Panc1 (cell line): ENCODE measurements around the gene LDB2. TPM values are rescaled to one million over a fixed set of nuclear protein-coding genes. Genes with fewer than 3 reads are reported as not detected.

Experiments used
- ATAC-seq: fragments of 200-7000 bp; cut with Tn5 transposase; 2 replicates; pipeline ENCODE4 v1.9.1; 2020; ENCODE audit warnings: mild to moderate bottlenecking, moderate library complexity
- BruUV-seq: library from RNA; stranded (reverse); fragments of 400-500 nt; replicated peaks from 2 replicates; lab custom pipeline; 2021; lab: Mats Ljungman, UMichigan
- CTCF ChIA-PET: fragments of 300-600 bp; sonication (Branson Sonifier 250); formaldehyde crosslinking; loops from one replicate; lab custom pipeline; 2022; ENCODE audit warnings: antibody characterized with exemption; lab: Charles Lee
- POLR2A ChIA-PET: fragments of 300-600 bp; sonication (Branson Sonifier 250); formaldehyde crosslinking; loops from one replicate; lab custom pipeline; 2022; ENCODE audit warnings: antibody characterized with exemption; lab: Charles Lee
- DNase-seq: peaks from one replicate; pipeline ENCODE4 v3.0.0-alpha.2; 2010; ENCODE audit warnings: low read depth, low spot score
- H3K27ac ChIP-seq: 2 replicates; pipeline ENCODE4 v1.5.1; 2011; ENCODE audit warnings: mild to moderate bottlenecking, low read length, inconsistent platforms
- H3K27me3 ChIP-seq: fragments of 200-500 bp; sonication (Bioruptor generic); 2 replicates; pipeline ENCODE4 v1.6.0; 2014; ENCODE audit warnings: low read length, inconsistent platforms; ENCODE audit not compliant: control insufficient read depth, insufficient read depth
- H3K36me3 ChIP-seq: fragments of 200-500 bp; sonication (Bioruptor generic); 2 replicates; pipeline ENCODE4 v1.5.1; 2014; ENCODE audit warnings: inconsistent platforms, mild to moderate bottlenecking, low read length, moderate library complexity; ENCODE audit not compliant: control insufficient read depth, insufficient read depth
- H3K4me1 ChIP-seq: 2 replicates; pipeline ENCODE4 v1.5.1; 2011; ENCODE audit warnings: inconsistent platforms, mild to moderate bottlenecking, low read length, moderate library complexity; ENCODE audit not compliant: control insufficient read depth, insufficient read depth
- H3K4me3 ChIP-seq, 2 experiments: 2 replicates each; pipeline ENCODE4 v1.5.1; 2011 to 2012; ENCODE audit warnings: low read depth in 2 of 2, low read length in 2 of 2, mild to moderate bottlenecking in 2 of 2, inconsistent platforms in 1 of 2, moderate library complexity in 1 of 2
- H3K9me3 ChIP-seq: fragments of 200-500 bp; sonication (Bioruptor generic); 2 replicates; pipeline ENCODE4 v1.5.1; 2014; ENCODE audit warnings: low read depth, mild to moderate bottlenecking, inconsistent platforms, low read length, moderate library complexity; ENCODE audit not compliant: control insufficient read depth, insufficient read depth
- POLR2AphosphoS5 ChIP-seq: IDR thresholded peaks from 2 replicates; pipeline ENCODE4 v1.6.1; 2012; ENCODE audit warnings: mild to moderate bottlenecking, low read depth, low read length, moderate library complexity
- SIN3A ChIP-seq: IDR thresholded peaks from 2 replicates; pipeline ENCODE4 v1.6.1; 2012; ENCODE audit warnings: low read depth, mild to moderate bottlenecking, low read length, moderate library complexity, borderline replicate concordance; ENCODE audit not compliant: insufficient read depth
- TCF7L2 ChIP-seq: IDR thresholded peaks from 2 replicates; pipeline ENCODE4 v1.6.1; 2011; ENCODE audit warnings: mild to moderate bottlenecking, low read depth, low read length, inconsistent platforms
- in situ Hi-C: cut with HindIII; loops from 2 replicates; pipeline ENCODE4 v1.10.0; 2016; ENCODE audit warnings: low sequenced_read_pairs, low pct_unique_long_range_greater_than_20kb
- intact Hi-C: fragments of 100-400 bp; cut with micrococcal nuclease; formaldehyde crosslinking; loops from one replicate; pipeline ENCODE4 v1.10.0; 2022; ENCODE audit not compliant: unreplicated experiment
- total RNA-seq: library from RNA; stranded (reverse); gene quantifications from one replicate; pipeline ENCODE4 v1.2.1, GENCODE V29; 2021; ENCODE audit not compliant: unreplicated experiment
- TF ChIP-seq, protein P1 (sequence below): fragments of 450-650 bp; IDR thresholded peaks from 2 replicates; pipeline ENCODE4 v1.5.1; 2017; ENCODE audit warnings: mild to moderate bottlenecking
- TF ChIP-seq, protein P2 (sequence below), 2 experiments: IDR thresholded peaks; 2 replicates each; pipeline ENCODE4 v1.6.1; 2011 to 2012; ENCODE audit warnings: low read depth in 2 of 2, control low read depth in 1 of 2, low read length in 1 of 2, mild to moderate bottlenecking in 1 of 2, moderate library complexity in 1 of 2; ENCODE audit not compliant: insufficient read depth in 1 of 2

Gene LDB2
- total RNA-seq, 1 experiment from 2014 or later, result not detected

DNA sequence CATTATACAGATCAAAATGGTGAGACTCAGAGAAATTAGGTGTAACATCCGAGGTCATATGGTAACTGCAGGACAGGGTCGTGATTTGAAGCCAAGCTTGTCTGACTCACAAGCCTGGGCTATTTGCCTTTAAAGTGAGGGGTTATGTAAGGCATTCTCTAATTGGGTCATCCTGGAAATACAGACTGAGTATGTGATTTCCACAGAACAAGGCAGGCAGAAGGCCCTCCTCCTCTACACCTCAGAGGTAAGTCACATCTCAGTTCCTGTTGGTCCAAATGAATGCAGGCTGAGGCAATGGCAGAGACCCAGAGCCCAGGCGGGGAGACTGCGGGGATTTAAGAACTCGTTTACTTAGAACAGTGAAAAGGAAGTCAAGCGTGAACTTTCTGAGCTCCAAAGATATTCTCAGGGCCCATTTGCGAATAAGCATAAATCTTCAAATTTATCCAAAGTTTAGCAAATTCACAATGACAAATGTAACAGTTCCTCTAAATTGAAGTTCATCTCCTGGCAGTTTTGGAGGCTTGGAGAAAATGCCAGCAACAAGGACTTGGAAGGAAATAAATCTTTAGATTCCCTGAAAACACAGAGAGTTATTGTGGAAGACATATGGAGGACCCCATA is 153.3 kb downstream of the LDB2 start:
- Histone ChIP-seq H3K4me3 (no peak overlapping the region), H3K27me3 (no peaks in the 10 kb centered on the region), H3K9me3 (no peaks in the 10 kb centered on the region), H3K27ac (no peak overlapping the region), H3K4me1 (no peaks in the 10 kb centered on the region), H3K36me3 (no peaks in the 10 kb centered on the region)
- intact Hi-C loops, result no loop called here
- BruUV-seq, result no TSS peak
- ChIA-PET POLR2A (no interaction called here), CTCF (no interaction called here)
- TF ChIP-seq SIN3A, result no peak
- TF ChIP-seq, protein P1, sequence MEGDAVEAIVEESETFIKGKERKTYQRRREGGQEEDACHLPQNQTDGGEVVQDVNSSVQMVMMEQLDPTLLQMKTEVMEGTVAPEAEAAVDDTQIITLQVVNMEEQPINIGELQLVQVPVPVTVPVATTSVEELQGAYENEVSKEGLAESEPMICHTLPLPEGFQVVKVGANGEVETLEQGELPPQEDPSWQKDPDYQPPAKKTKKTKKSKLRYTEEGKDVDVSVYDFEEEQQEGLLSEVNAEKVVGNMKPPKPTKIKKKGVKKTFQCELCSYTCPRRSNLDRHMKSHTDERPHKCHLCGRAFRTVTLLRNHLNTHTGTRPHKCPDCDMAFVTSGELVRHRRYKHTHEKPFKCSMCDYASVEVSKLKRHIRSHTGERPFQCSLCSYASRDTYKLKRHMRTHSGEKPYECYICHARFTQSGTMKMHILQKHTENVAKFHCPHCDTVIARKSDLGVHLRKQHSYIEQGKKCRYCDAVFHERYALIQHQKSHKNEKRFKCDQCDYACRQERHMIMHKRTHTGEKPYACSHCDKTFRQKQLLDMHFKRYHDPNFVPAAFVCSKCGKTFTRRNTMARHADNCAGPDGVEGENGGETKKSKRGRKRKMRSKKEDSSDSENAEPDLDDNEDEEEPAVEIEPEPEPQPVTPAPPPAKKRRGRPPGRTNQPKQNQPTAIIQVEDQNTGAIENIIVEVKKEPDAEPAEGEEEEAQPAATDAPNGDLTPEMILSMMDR, result no peak
- TF ChIP-seq, protein P2, sequence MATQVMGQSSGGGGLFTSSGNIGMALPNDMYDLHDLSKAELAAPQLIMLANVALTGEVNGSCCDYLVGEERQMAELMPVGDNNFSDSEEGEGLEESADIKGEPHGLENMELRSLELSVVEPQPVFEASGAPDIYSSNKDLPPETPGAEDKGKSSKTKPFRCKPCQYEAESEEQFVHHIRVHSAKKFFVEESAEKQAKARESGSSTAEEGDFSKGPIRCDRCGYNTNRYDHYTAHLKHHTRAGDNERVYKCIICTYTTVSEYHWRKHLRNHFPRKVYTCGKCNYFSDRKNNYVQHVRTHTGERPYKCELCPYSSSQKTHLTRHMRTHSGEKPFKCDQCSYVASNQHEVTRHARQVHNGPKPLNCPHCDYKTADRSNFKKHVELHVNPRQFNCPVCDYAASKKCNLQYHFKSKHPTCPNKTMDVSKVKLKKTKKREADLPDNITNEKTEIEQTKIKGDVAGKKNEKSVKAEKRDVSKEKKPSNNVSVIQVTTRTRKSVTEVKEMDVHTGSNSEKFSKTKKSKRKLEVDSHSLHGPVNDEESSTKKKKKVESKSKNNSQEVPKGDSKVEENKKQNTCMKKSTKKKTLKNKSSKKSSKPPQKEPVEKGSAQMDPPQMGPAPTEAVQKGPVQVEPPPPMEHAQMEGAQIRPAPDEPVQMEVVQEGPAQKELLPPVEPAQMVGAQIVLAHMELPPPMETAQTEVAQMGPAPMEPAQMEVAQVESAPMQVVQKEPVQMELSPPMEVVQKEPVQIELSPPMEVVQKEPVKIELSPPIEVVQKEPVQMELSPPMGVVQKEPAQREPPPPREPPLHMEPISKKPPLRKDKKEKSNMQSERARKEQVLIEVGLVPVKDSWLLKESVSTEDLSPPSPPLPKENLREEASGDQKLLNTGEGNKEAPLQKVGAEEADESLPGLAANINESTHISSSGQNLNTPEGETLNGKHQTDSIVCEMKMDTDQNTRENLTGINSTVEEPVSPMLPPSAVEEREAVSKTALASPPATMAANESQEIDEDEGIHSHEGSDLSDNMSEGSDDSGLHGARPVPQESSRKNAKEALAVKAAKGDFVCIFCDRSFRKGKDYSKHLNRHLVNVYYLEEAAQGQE (IDR thresholded peaks at IDR 0.05; ENCODE audit: insufficient read depth in 1 of 2, low read depth in 2 of 2, low read length in 1 of 2), result no peak
- no peak for TF ChIP-seq POLR2AphosphoS5
- no peak for TF ChIP-seq TCF7L2
- in situ Hi-C loops, result no loop called here
- ATAC-seq (no peak), DNase-seq (no peak)

DNA sequence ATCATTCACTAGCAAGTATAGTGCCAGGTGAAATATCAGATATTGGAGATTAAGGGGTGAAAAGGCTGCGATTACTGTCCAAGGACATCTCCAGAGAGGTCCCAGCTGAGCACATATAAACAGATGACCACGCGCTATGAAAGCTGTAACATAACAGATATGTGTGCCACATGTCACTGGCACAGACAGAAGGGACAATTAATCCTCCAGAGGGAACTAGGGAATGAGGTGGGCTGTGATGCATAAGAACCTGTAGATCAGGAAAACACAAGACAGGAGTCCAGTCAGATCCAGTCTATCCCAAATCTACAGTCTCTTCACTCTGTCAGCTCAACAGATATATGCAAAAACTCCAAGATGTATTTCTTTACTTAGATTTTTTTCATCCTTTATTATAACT is 157.2 kb downstream of the LDB2 start:
- TF ChIP-seq, protein P1, result no peak
- TF ChIP-seq SIN3A (no peak), TCF7L2 (no peak), POLR2AphosphoS5 (no peak)
- TF ChIP-seq, protein P2 (IDR thresholded peaks at IDR 0.05; ENCODE audit: insufficient read depth in 1 of 2, low read depth in 2 of 2, low read length in 1 of 2), result no peak
- ChIA-PET CTCF (no interaction called here), POLR2A (no interaction called here)
- Histone ChIP-seq H3K9me3 (no peaks in the 10 kb centered on the region), H3K36me3 (no peaks in the 10 kb centered on the region), H3K4me1 (no peaks in the 10 kb centered on the region), H3K27me3 (no peaks in the 10 kb centered on the region), H3K27ac (no peak overlapping the region), H3K4me3 (no peak overlapping the region)
- no TSS peak for BruUV-seq
- intact Hi-C loops (no loop called here), in situ Hi-C loops (no loop called here)
- ATAC-seq (no peak), DNase-seq (no peak)
